Eye (tissue), 1 donor: ENCODE data around the gene LRIG3.
A peak's percentile ranks its signal among the peaks of the same experiment; 100 is the strongest.
"Not testable (repeated sequence)": the region's sequence is repeated elsewhere in the genome, so short reads cannot be mapped to it uniquely, and the experiment has no call there.

ENCODE experiments used
- DNase-seq: peaks from one replicate; pipeline ENCODE4 v3.0.0-alpha.2; 2015

The LRIG3 gene, protein sequence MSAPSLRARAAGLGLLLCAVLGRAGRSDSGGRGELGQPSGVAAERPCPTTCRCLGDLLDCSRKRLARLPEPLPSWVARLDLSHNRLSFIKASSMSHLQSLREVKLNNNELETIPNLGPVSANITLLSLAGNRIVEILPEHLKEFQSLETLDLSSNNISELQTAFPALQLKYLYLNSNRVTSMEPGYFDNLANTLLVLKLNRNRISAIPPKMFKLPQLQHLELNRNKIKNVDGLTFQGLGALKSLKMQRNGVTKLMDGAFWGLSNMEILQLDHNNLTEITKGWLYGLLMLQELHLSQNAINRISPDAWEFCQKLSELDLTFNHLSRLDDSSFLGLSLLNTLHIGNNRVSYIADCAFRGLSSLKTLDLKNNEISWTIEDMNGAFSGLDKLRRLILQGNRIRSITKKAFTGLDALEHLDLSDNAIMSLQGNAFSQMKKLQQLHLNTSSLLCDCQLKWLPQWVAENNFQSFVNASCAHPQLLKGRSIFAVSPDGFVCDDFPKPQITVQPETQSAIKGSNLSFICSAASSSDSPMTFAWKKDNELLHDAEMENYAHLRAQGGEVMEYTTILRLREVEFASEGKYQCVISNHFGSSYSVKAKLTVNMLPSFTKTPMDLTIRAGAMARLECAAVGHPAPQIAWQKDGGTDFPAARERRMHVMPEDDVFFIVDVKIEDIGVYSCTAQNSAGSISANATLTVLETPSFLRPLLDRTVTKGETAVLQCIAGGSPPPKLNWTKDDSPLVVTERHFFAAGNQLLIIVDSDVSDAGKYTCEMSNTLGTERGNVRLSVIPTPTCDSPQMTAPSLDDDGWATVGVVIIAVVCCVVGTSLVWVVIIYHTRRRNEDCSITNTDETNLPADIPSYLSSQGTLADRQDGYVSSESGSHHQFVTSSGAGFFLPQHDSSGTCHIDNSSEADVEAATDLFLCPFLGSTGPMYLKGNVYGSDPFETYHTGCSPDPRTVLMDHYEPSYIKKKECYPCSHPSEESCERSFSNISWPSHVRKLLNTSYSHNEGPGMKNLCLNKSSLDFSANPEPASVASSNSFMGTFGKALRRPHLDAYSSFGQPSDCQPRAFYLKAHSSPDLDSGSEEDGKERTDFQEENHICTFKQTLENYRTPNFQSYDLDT

DNA sequence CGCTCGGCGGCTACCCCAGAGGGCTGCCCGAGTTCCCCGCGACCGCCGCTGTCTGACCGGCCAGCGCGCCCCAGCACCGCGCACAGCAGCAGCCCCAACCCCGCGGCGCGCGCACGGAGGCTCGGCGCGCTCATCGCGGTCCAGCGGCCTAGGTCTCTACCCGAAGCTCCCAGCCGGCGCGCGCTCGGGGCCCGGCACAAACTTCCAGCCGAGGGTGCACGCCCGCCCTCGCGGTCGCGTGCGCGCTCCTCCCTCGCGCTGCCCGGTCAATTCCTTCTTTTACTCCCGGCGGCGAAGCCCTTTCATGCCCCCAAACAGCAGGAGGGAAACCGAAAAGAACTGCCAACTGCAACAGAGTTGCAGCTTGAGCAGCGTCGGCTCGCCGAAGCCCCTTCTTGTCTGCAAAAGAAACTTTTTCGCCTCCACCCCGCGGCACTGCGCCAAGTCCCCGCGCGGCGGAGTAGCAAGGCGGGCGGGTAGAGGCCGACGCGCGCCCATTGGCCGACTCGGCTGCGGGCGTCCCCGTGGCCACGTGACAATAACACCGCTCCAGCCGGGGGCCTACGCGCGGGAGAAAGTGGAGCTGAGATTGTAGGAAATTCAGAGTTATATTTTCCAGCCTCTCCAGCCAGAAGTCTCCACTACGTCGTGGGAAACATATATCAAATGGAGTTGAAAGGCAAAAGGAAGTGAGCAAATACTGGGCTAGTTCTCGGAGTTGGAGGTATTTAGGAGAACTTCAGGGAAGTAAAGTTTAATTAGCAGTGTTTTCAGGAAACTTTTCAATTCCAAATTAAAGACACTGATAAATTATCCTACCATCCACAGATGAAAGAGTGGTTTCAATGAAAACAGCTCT is at the start of gene LRIG3:
Gene LRIG3, minus strand, starts transcription at position 403 of the 859 bp plus-strand sequence. Its CDS starts 269 bp downstream, at position 134.
- DNase-seq: peak; percentile 97

DNA sequence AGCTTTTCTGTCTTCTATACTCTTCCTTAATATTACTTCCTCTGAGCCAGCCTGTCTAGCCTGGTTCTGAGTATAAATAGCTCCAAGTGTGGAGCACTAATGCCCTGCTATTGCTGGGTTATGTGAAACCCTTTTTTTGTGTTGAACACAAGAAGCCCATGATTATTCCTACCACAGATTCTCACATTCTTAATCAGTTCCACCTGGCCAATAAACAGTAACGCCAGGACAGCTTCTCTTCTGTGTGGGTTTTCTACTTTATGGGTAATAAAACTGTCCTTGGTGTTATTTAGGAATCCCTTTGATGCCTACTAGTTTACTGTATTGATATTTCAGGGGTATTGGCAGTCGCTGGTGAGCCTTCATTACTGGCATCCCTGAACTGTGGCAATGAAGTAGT is 48.9 kb upstream of the LRIG3 start:
- no peak for DNase-seq

- DNase-seq: peak; percentile 21
Observed at GRCh38 chr12:58967561-58967960, 47.3 kb upstream of the LRIG3 start.

- no peak for DNase-seq
Observed at GRCh38 chr12:58966939-58967338, 46.6 kb upstream of the LRIG3 start.

GRCh38 chr12:58965568-58965967 is 45.3 kb upstream of the LRIG3 start:
- no peak for DNase-seq

- no peak for DNase-seq
Observed at GRCh38 chr12:58963844-58964243, 43.5 kb upstream of the LRIG3 start.

DNA sequence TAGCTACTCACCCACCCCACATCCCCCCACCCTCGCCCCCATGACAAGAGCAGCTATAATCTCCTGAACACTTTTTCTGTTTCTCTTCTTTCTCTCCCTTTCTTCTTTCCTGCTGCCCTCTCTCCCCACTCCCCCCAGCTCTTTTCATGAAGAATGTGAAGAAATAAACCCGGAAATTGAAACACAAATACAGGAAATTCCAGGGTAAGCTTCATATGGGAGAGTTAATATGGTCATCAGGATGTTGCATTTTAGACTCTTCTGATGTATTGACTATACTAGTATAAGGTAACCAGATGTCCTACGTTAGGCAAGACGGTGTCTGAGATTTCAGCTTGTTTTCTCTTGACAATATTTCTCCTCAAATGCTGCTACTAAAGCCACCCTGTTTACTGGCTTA is 41.6 kb upstream of the LRIG3 start:
- no peak for DNase-seq

DNA sequence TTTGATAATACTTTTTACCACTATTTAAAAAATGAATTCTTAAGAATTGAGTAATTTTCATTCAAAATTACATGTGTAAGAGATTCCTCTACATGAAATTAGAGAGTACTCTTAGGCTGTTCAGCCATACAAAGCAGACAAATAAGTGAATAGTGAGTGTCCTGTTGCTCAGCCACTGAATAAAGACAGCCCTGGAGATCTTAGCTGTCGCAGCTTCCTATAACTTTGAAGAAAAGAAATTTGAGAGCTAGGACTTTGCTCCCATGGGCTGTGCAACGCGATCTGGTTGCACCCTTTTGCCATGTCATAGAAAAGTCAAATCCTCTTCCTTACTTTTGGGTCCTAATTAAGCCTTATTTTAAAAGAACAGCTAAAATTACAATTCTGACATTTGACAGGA is 40.9 kb upstream of the LRIG3 start:
- no peak for DNase-seq

GRCh38 chr12:58959639-58960300 is 39.5 kb upstream of the LRIG3 start:
- DNase-seq: no peak

- no peak for DNase-seq
Observed at GRCh38 chr12:58957298-58957697, 37.0 kb upstream of the LRIG3 start.

DNA sequence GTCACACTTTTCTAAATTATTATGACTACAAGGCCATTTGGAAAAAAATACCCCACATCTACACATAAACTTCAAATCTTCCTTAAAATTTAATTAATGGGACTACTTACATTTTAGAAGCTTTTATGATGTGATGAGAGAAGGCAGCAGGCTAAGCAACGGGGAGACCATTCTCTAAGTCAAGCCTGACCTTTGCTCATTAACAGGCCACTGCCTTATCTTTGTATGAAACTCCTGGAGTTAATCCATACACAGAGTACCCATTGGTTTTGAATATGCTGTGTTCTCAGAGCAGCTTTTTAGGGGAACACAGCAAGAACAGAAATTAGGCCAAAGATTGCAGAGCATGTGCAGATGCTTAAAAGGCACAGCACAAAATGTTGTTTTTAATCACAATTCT is 35.5 kb upstream of the LRIG3 start:
- peak; percentile 12 for DNase-seq

- DNase-seq: no peak
Observed at GRCh38 chr12:58954002-58954401, 33.7 kb upstream of the LRIG3 start.

DNA sequence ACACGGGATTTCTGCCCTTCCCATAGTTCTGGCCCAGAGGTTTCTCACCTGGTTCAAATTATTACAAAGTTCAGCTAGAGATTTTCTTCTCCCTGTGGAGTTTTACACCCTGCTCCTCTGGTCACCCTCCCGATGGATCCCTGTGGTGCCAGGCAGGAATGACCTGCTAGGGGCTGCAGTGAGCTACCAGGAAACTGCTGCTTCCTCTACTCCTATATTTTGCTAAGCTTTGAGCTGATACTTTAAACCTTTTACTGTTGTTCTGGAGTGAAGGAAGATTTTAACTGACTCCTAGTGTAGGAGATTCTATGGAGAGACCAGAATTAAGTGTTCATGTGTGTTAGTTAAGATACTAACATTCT is 30.4 kb upstream of the LRIG3 start:
- no peak for DNase-seq

DNA sequence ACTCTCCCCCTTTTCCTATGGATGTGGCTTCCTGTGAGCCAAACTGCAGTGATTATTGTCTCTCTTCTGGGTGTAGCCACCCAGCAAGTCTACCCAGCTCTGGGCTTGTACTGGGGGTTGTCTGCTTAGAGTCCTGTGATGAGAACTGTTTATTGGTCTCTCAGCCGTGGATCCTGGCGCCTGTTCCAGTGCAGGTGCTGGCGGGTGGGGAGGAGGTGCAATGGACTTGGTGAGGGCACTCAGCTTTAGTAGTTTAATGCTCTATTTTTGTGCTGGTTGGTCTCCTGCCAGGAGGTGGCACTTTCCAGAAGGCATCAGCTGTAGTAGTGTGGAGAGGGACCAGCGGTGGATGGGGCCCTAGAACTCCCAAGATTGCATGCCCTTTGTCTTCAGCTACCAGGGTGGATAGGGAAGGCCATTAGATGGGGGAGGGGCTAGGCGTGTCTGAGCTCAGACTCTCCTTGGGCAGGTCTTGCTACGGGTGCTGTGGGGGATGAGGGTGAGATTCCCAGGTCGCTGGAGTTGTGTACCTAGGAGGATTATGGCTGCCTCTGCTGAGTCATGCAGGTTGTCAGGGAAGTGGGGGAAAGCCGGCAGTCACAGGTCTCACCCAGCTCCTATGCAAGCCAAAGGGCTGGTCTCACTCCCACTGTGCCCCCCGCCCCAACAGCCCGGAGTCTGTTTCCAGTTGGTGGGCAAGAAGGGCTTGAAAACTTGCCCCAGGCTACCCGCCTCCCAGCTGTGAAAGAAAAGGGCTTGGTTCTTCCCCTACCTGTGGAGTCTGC is 29.8 kb upstream of the LRIG3 start:
- DNase-seq: not testable (repeated sequence)

DNA sequence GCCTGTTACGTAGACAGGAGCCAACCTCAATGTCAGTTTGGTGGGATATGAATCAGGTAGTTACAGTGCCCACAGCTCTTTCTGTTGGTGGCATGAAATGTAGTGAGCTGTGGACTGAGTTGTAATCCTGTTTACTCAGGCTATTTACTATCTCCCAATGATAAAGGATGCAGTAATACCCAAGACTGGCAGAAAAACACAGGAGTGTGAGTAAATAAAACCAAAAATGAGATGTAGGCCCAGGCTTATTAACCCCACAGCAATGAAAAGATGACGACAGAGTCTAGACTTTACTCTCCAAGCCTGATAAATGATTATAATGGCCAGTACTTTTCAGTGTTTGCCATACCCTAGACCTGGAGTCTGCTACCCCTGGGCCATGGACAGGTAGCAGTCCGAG is 22.8 kb upstream of the LRIG3 start:
- no peak for DNase-seq

- no peak for DNase-seq
Observed at GRCh38 chr12:58942345-58942744, 22.0 kb upstream of the LRIG3 start.

GRCh38 chr12:58939399-58940100 is 19.2 kb upstream of the LRIG3 start:
- no peak for DNase-seq

GRCh38 chr12:58938440-58938839 is 18.1 kb upstream of the LRIG3 start:
- no peak for DNase-seq

DNA sequence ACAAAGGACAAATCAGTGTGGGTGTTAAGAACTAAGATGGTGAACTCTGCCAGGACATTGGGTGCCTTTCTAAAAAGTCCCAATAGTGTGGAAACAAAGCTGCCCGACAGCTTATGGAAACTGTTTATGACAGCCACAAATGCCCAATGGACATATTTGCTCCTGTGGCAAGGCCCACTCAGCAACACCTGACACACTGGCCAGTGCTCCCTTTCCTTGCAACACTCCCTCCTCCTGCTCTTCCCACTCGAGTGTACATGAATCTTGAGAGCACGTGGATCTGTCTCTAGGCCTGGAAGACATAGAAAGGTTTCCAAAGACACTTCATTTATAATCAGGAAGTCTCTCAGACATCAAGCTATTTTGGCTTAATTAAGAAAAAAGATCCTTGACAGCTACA is 14.2 kb upstream of the LRIG3 start:
- no peak for DNase-seq
